Medulla oblongata (tissue), 1 donor: ENCODE measurements around the gene MED16.
A peak's percentile ranks its signal among the peaks of the same experiment; 100 is the strongest.

Source experiments
- DNase-seq: peaks from one replicate; pipeline ENCODE4 v3.0.0-alpha.2; 2015; ENCODE audit errors: extremely low spot score

The MED16 gene

DNA sequence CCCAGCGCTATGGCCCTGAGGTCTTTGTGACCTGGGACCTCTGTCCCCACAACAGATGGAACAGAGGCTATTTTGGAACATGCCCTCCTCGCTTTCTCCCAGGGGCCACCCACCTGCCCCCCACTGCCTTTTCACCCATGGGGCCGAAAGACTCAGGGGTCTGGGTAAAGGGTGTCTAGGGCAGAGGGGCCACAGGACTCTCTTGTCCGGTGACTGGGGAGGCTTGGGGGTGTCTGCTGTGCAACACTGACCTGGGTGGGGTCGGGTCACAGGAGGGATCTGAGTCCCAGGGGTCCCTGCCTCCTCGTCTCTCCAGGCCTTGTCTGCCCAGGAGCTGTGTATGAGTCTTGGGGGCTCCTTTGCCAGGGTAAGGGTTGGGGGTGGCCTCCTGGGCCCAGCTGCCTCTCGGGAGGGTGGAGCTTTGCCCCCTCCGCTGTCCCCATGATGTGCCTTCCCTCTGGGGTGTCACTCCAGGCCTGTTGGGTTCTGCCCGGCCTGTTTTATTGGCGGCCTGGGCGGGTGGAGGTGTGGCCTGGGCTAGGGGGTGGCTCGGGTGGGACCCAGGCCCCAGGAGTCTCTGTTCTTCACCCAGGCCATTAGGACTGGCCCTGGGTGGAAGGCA lies 34.9 kb upstream of the MED16 start:
- DNase-seq, result no peak

GRCh38 chr19:927351-927779 lies 34.4 kb upstream of the MED16 start:
- DNase-seq, result no peak

DNA sequence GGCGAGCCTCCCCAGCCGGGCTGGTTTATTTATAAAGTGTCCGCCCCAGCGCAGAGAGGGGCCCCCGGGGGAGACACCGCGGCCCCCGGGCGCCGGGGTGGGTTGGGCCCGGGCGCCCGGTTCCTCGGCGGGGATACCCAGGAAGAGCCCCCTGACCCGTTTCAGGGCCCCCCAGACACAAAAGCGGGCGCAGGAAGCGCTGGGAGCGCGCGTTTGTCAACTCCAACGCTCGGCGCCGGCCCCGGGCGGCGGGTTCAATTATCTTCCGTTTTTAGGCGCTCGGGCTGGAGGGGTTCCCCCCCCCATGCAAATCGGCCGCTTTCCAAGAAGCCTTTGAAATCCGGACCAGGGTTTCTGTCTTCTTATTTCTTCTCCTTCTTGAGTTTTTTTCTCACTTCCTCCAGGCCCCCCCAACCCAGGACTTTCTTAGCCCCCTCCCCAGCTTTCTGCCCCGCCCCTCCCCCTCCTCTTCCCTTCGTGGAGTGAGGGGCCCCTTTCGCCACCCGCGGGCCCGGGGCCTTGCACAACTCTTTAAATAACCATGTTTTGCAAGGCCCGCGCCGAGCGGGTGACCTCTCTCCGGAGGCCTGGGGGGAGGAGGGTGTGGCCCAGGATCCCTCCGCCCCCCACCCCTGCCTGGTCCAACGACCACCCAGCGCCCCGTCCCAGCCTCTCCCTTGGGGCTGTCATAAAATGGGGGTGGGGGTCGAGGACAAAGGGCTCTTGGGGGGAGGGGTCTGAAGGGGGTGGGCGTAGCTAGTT lies 33.8 kb upstream of the MED16 start:
- DNase-seq, result peak; percentile 54

GRCh38 chr19:926323-926588 lies 33.3 kb upstream of the MED16 start:
- DNase-seq, result no peak

- peak; percentile 82 for DNase-seq
Observed at GRCh38 chr19:925526-926322, 32.7 kb upstream of the MED16 start, which contains the start of gene ARID3A. Gene ARID3A (plus strand): TSS chr19:926035. CDS start chr19:929529, 3,494 bp downstream.

- DNase-seq, result no peak
Observed at GRCh38 chr19:925087-925525, 32.1 kb upstream of the MED16 start.

DNA sequence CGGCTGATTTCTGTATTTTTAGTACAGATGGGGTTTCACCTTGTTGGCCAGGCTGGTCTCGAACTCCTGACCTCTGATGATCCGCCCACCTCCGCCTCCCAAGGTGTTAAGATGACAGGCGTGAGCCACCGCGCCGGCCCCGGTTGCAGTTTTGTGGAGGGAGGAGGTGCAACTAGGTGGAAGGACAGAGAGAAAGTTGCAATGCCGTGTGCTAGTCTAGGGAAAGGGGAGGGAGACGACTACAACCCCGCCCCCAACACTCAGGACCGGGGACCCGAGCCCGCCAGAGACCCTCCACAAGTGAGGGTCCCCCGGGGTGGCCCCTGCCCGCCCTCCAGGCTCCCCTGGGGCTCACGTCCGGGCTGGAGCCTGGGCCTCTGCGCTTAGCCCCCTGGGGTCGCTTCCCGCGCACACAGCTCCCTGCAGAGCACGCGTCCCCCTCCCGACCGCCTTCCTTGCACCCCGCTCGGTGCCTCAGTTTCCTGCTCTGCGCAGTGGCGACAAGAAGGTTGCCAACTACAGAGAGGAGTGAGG lies 31.6 kb upstream of the MED16 start:
- DNase-seq, result no peak

GRCh38 chr19:920051-920864 lies 27.3 kb upstream of the MED16 start:
- DNase-seq, result no peak

GRCh38 chr19:919199-920050 lies 26.4 kb upstream of the MED16 start:
- no peak for DNase-seq

GRCh38 chr19:918481-919198 lies 25.7 kb upstream of the MED16 start:
- no peak for DNase-seq

DNA sequence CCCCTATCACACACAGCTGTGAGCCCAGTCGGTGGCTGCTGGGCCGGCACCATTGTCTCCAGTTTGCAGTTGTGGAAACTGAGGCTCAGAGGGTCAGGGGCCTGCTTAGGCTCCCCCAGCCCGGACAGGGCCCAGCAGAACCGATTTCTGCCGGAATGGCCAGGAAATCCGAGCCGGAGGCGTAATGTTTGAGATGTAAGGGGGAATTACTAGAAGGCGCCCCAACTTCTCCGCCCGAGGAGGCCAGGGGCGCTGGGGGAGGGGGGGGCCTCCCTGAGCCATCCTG lies 25.1 kb upstream of the MED16 start:
- no peak for DNase-seq

DNA sequence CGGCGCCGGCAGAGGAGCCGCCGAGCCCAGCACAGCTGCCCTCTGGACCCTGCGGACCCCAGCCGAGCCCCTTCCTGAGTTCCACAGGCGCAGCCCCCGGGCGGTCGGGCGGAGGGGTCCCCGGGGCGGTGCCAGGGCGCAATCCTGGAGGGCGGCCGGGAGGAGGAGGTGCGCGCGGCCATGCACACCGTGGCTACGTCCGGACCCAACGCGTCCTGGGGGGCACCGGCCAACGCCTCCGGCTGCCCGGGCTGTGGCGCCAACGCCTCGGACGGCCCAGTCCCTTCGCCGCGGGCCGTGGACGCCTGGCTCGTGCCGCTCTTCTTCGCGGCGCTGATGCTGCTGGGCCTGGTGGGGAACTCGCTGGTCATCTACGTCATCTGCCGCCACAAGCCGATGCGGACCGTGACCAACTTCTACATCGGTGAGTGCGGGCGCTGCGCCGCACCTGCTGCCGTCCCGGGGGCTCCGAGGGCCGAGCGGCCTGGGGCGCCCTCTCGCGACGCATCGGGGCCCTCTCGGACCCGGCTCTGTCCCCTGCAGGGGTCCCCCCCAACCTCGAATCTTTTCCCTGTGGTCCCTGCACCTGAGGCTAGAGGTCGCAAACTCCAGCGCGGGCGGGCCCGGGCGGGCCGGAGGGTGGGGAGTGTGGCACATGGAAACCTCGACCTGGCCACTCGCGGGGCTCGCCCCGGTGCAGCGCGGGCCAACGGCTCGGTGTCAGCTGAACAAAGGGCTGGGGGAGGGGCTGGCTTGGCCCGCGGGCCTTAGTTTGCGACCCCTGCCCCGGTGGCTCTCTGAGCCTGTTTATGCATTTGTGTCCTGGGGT lies 24.6 kb upstream of the MED16 start, which contains the start of gene KISS1R:
TSS of gene KISS1R (plus strand) at position 11 of the 829 bp plus-strand sequence. CDS start at position 181, 170 bp downstream.
- no peak for DNase-seq

DNA sequence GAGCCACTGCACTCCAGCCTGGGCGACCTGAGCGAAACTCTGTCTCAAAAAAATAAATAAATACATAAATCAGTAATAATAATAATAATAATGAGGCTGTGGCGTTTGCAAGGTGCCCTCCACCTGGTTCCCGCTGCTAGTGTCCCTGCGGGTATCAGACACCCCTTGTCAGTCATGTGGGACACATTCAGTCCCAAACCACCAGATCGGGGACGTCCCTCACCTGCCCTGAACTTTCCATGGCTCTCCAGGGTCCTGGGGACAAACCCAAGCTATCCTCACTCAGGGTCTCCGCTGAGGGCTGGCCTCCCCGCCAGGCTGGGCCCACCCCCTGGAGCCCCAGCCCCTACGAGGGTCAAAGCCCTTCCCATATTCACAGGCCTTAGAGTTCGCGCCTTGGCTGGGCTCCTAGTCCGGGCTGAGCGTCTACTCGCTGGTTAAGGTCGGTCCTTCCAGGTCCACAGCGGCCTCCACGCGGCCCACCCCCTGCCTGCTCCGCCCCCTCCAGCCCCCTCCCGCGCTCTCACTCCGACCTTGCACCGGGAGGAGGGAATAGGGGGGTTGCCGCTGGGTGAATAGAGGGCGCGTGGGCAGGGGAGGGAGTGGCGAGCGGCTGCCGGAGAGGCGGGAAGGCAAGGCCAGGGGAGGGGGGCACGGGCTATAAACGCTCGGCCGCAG lies 23.8 kb upstream of the MED16 start:
- DNase-seq, result no peak

- peak; percentile 68 for DNase-seq
Observed at GRCh38 chr19:913080-913748, 20.2 kb upstream of the MED16 start, which contains the start of gene R3HDM4. Gene R3HDM4 (minus strand): TSS chr19:913219. CDS start chr19:913157, 62 bp downstream.

DNA sequence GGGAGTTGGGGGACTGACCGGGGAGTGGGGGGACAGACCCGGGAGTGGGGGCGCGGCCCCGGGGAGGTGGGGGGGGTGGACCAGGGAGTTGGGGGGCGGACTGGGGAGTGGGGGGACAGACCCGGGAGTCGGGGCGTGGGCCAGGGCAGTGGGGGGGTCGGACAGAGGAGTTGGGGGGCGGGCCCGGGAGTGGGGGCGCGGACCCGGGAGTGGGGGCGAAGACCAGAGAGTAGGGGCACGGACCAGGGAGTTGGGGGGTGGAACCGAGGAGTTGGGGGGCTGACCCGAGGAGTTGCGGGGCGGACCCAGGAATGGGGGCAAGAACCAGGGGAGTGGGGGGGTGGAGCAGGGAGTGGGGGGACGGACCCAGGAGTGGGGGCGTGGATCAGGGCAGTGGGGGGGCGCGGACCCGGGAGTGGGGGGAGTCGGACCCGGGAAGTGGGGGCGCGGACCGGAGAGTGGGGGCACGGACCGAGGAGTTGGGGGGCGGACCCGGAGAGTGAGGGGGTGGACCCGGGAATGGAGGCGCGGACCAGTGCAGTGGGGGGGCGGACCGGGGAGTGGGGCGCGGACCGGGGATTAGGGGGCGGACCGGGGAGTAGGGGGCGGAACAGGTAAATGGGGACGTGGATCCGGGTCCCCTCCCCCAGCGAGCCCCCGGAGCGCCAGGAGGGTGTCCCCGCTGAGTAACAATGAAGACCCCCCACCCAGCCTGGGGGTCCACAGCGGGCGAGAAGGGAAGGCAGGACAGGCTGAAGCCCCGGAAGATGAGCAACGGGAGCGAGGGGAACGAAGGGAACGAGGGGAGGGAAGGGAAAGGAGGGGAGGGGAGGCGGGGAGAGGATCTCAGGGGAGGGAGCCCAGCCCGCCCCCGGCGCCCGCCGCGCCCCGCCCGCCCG lies 19.4 kb upstream of the MED16 start:
- DNase-seq, result no peak

DNA sequence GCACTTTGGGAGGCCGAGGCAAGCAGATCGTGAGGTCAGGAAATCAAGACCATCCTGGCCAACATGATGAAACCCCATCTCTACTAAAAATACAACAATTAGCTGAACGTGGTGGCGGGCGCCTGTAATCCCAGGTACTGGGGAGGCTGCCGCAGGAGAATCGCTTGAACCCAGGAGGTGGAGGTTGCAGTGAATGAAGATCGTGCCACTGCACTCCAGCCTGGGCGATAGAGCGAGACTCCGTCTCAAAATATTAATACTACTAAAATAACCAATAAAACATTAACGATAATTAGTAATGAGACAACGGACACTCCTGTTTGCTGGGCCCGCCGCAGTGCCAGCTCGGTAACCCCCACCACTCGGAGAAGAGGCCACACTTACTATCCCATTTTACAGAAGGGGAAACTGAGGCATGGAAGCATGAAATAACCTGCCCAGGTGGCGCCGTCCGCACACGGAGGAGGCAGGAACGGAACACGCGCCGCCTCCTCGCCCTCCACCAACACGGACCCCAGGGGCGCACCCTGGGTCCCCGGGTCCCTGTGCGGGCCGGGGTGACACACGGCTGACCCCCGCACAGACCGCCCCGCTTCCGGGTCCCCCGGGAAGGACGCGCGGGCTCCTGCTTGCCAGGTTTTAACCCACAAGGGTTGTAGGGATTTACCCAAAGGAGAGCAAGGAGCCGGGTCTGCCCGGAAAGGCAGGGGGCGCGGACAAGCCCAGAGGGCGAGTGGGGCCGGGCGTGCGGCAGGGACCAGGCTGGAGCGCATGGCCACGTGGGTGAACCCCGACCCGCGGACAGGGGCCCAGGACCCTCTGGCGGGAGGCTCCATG lies 18.4 kb upstream of the MED16 start:
- no peak for DNase-seq
